IPS DF 4.7 (cell line): ENCODE results near the gene SMAGP.
A peak's percentile ranks its signal among the peaks of the same experiment; 100 is the strongest.
"Not testable (repeated sequence)": the region's sequence is repeated elsewhere in the genome, so short reads cannot be mapped to it uniquely, and the experiment has no call there.

Experiments
- DNase-seq: peaks from one replicate; pipeline ENCODE4 v3.0.0-alpha.2; 2013; ENCODE audit warnings: low spot score; ENCODE audit errors: extremely low read depth

Gene SMAGP

DNA sequence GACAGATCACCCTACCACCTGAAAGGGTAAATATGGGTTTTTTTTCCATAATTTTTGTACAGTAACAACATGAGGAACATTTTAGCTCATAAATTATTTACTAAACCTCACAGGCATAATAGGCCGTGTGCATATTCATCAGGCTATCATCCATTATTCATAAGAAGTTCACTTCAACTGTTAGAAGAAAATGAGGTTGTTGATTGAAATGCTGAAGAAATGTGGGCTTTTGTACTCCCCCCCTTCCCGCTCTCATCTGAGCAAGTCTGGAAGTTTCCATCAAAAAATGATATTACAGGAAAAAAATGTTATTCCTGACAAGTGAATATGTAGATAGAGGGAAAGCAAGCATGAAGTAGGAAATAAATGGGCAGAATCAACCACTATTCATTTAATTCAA lies 44.4 kb downstream of the SMAGP start:
- no peak for DNase-seq

DNA sequence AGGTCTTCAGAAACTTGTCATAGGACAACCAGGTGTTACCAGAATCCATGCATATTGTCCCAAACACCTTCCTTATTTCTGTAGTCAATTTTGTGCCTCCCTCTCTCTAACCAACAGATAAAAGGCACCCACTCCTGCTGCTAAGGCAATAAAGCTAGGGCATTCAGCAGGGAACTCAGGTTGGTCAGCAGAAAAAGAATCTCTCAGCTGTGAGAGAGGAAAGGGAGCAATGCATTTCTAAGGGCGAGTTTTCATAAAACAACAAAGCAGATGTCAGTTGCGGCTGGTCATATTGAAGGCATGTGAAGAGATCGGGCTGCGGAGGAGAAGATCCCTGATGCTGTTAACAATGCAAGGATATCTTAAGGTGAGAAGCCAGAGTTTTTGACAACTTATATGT lies 45.0 kb downstream of the SMAGP start:
- no peak for DNase-seq

DNA sequence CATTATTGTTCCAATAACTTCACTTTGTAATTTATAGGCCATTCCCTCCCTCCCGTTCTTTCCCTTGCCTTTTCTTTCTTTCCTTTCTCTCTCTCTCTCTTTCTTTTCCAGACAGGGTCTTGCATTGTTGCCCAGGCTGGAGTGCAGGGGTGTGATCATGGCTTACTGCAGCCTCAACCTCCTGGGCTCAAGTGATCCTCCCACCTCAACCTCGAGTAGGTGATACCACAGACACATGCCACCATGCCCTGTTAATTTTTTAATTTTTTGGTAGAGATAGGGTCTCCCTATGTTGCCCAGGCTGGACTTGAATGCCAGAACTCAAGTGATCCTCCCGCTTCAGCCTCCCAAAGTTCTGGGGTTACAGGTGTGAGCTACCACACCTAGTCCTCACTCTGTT lies 45.6 kb downstream of the SMAGP start:
- no peak for DNase-seq

DNA sequence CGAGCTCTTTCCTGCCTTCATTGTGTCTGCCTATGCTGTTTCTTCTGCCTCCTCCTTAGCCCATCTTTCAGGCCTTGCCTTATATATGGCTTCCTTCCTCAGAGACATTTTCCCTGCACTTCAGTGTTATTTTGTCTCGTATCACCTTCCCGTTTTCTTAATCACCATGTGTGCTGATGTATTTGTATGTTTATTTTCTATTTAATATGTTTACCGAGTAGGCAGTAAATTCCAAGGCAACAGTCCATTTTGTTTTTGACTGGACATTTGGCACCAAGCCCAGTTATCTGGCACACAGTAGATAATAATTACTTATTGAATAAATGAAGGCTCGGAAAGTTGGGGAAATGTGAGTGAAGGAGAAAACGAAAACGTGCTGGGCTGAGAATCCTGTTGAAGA lies 47.8 kb downstream of the SMAGP start:
- DNase-seq, result no peak

DNA sequence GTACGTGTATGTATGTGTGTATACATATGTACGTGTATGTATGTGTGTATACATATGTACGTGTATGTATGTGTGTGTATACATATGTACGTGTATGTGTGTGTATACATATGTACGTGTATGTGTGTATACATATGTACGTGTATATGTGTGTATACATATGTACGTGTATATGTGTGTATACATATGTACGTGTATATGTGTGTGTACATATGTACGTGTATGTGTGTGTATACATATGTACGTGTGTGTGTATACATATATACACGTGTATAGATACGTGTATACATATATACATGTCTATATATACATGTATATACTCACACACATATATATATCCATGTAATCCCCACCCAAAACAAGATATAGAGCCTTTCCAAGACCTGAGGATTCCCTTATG lies 50.4 kb downstream of the SMAGP start:
- not testable (repeated sequence) for DNase-seq

DNA sequence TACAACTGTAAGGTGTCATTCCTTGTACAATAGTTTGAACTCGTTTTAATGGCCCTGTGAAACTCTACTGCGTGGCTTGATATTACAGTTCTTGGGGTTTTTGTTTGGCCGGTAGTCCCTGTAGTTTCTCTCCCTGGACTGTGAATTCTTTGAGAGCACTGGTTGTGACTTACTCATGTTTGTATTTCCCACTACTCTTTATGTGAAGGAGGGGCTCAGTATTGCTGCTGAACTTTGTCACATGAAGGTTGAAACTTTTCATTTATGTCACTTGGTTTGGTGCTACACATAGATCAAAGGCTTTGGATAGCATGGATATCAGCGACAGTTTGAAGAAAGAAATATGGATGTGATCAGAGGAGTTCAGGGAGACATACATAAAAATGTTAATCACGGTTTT lies 50.9 kb downstream of the SMAGP start:
- DNase-seq, result no peak

DNA sequence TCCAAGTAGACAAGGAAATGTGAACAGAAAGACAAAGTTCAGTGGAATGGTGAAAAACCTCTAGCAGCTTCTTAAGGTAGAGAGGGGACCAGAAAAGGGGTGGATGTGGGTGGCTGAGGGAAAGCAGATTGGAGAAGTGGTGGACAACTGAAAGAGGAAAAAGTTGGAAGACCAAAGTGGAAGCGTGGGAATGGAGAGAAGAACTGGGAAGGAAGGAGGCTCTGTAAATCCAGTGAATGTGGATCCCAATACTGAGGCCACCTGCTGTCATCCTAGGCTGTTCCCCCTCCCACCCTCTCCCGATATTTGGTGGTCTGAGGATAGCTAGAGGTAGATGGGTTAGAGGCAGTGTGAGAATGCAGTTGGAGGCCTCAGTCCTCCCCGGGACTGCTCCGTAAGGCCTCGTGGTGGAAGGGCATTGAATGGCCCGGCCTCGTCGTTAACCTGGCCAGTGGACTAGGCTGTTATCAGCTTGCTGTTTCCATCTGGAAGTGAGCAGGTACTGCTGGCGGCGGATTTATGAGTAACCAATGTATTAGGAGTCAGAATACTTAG lies 51.5 kb downstream of the SMAGP start:
- no peak for DNase-seq

DNA sequence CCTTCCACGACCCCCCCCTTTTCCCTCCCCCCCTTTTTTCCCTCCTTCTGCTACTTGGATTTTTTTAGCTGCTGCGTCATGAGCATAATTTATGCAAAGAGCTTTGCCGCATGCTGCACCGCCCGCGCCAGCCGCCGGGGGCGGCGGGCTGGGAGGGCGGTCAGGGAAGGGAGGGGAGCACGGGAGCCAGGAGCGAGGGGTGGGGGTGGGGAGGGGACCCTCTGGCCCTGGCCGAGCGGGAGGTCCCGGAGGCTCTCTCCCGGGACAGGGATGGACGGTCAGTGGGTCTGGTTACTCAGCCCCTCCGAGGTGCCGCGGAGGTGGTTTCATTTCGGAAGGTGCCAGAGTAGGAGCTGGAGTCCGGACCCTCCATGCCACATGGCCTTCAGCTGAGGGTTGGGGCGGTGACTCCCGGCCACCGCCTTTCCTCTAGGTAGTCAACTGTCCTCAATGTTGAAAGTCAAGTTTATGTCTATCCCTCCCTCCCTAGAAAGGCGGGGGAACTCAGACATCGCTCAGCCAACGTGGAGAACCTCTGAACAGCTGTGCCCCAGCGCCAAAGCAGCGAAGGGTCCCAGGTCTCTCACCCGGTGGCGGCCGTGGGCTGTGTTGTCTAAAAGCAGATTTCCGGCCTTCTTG lies 52.1 kb downstream of the SMAGP start, which contains the start of gene POU6F1:
TSS of gene POU6F1 (minus strand) at position 95 of the 639 bp plus-strand sequence. CDS start 11,226 bp downstream, outside the sequence.
- peak; percentile 28 for DNase-seq

DNA sequence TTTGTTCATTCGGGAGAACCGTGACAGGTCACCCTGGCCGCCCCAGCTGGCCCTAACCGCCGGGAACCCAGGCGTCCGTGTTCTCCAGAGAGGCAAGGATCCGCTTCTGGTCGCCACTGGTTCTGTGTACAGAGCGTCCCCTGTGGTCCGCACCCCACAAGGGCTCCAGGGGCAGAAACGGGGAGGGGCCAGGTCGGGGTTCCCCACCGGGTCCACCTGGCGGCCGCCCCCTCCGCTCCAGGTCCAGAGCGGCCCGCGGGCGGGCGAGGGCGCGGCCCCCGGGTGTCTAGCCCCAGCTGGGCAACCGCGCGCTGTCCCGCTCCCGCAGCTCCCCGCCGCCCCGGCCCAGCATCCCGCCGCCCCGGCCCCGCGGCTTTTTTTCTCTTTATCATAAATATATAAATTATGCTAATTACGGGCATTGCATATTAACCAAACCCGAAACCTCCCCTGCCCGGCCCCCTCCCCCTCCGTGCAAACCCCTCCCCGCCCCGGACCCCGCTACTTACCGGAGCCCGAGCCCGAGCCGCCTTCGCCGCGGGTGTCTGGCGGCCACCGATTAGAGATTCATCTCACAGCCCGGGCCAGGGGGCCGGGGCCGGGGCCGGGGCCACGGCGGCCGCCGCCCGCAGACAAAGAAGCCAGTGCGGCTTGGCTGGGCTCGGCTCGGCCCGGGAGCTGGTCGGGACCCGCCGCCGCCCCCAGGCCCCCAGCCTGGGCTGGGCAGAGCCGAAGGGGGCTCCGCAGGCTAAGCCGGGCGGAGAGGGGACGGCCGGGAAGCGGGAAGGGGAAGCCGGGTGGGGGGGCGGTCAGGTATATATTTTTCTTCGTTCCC lies 52.9 kb downstream of the SMAGP start:
- no peak for DNase-seq

DNA sequence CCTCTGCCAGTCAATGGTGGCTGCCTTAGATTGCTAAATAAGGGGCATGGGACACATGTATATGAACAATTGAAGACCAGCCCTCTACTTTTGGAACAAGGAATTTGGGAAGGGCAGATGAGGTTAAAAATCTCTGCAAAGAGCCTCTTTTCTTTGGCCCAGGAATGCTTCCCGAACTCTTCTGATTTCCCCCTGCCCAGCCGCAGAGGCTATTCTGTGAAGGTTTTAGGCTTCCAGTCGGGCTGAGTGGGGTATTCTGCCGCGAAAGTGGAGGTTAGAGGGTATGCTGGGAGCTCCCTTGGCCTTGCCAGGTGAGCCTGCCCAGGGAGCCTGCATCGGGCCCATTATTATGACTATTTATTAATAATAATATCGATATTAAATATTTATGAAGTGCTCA lies 53.6 kb downstream of the SMAGP start:
- no peak for DNase-seq

DNA sequence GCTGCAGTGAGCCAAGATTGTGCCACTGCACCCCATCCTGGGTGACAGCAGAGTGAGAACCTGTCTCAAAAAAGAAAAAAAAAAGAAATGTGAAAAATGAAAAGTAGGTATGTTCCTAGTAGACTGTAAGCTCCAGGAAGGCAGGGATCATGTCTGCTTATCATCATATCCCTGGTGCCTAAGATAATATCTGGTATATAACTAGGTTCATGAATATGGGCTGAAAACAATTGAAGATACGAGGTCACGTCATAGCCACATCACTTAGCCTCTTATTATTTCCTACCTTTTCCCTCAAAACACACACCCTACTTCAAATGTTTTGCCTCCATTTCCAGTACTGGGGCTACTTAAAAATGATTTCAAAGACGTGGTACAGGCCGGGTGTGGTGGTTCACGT lies 55.3 kb downstream of the SMAGP start:
- DNase-seq, result no peak

DNA sequence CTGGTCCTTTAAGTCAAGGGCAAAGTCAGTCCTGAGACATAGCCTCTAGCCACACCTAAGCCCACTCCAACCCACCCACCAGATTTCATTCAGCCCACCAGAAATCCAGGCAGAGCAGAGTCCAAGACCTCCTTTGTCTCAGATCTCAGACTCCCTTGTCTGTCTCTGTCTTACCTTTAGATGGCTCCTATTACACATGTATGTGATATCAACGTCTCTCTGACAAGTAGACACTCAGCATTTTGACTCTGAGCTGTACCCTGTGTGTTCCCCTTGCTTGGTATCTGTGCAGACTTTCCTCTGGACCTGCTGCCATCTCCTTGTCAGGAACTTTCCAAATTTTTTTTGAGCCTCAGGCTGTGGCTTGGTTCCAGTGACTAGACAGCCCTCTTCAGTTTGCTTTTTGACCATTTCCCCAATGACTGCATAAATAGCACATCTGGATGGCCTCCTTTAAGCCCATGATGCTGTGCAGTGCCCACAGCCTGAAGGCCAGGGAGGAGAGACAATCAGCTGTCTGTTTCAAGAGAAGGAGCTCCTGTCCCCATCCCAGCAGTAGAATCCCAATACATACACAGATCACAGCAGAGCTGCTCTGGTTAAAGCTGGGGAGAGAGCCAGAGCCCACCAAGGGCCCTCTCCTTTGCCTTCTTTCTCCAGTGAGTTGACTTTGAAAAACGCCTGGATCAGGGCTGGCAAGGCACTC lies 59.4 kb downstream of the SMAGP start:
- DNase-seq, result no peak

DNA sequence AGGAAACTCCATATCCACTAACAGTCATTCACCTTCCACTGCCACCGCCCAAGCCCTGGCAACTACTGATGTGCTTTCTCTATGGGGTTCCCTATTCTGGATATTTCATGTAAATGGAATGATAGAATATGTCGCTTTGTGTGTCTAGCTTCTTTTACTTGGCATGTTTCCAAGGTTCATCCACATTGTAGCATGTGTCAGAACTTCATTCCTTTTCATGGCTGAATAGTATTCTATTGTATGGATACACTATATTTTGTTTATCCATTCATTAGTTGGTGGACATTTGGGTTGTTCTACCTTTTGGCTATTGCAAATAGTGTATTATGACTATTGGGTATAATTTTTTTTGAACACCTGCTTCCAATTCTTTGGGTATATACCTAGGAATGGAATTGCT lies 61.0 kb downstream of the SMAGP start:
- DNase-seq, result no peak

DNA sequence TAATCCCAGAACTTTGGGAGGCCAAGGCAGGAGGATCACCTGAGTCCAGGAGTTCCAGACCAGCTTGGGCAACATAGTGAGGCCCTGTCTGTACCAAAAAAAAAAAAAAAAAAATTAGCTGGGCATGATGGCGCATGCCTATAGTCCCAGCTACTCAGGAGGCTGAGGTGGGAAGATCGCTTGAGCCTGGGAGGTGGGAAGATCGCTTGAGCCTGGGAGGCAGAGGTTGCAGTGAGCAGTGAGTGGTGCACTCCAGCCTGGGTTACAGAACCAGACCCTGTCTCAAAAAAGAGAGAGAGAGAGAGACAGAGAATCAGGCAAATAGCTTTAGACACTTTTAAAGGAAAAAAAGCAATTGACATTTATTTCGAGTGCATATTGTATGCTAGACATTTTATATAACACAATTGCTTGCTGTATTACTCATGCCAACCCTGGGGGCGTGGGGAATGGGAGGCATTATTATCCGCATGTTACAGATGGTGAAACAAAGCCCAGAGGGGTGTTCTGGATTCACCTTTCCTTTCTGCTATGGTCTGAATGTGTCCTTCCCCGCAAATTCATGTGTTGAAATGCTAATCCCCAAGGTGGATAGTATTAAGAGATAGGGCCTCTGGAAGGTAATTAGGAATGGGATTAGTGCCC lies 62.1 kb downstream of the SMAGP start:
- DNase-seq, result no peak

DNA sequence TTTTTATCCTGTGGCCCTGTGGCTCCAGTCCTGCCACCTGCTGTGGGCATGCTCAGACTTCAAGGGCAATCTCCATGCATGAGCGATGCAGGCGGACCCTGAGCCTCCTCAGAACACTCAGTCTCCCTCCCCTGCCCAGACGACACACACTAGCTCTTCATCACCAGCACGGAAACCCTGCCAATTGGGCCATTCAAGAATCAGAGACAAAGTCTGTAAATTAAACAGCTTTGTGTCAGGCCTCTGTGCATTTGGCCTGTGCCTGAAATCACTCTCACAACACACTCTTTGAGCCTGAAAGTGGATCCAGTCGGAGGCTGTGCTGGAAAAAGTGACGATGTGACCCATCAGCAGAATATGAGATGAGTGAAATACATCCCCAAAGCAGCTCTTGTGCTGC lies 64.9 kb downstream of the SMAGP start:
- DNase-seq, result no peak

DNA sequence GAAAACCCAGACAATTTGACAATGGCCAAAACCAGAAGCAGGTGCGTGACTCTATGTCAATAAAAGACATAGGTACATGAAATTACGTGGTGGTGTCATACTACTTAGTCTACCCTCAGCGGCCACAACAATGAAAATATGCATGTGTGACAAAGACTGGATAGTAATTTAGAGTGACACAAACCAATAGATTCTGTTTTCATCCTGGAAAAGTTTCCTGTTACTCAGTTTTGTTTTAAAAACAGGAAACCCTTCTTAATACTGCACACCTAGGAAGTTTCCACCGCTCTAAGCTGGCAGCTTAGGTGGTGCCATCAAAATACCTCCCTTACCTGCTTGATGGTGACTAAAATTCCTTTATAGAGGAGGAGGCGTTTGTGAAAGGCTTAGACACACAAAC lies 67.5 kb downstream of the SMAGP start:
- no peak for DNase-seq

DNA sequence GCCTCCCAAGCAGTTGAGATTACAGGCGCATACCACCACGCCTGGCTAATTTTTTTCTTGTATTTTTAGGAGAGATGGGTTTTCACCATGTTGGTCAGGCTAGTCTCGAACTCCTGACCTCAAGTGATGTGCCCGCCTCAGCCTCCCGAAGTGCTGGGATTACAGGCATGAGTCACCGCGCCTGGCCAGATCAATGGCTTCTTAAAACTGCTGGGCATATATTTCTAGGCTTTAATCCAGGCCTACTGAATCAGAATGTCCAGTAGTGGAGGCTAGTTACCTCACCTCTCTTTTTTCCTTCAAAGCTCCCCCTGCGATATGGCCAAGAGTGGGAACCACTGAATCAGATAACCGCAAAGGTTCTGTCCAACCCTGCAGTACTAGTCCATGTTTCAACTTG lies 69.4 kb downstream of the SMAGP start:
- no peak for DNase-seq

DNA sequence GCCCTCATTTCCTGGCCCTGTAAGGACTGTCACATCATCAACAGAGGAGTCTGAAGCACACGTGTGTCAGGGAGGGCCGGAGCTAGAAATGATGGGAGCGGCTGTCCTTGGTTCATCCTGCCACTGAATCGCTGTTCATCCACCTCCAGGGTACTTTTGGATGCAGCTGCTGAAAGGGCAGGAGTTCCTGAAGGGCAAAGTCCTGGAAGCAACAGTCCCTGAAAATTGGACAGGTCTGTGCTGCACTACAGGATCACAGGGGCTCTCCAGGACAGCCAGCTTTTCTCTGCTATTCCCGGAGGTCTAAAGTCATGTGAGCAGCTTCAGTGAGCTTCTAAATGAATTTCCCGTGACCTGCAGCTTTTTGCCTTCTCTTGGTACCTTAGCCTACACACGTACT lies 70.1 kb downstream of the SMAGP start:
- no peak for DNase-seq

DNA sequence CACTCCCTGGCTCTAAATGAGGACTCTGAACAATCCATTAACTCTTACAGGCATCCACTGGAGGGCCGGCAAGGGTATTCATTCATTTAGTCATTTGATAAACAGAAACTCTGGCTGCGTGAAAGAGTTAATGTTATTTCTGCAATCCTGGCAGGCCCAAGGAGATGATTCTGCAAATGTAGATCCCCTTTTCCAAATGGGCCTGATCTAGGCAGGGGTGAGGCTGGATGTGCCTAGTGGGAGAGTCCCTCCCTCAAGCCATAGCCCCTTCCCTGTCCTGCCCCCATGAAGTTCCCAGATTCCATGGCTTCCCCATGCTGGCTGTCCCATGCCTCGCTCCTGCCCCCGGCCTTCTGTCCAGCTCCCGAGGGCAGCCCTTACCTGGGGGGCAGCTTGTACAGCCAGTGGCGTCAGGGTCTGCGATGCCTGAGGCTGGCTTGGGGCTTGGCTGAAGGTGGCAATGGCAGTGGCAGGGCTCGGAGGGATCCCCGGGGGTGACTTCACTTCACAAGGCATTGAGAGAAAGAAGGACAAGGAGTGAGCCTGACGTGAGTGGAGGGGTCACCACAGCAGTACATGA lies 70.8 kb downstream of the SMAGP start:
- DNase-seq, result no peak

DNA sequence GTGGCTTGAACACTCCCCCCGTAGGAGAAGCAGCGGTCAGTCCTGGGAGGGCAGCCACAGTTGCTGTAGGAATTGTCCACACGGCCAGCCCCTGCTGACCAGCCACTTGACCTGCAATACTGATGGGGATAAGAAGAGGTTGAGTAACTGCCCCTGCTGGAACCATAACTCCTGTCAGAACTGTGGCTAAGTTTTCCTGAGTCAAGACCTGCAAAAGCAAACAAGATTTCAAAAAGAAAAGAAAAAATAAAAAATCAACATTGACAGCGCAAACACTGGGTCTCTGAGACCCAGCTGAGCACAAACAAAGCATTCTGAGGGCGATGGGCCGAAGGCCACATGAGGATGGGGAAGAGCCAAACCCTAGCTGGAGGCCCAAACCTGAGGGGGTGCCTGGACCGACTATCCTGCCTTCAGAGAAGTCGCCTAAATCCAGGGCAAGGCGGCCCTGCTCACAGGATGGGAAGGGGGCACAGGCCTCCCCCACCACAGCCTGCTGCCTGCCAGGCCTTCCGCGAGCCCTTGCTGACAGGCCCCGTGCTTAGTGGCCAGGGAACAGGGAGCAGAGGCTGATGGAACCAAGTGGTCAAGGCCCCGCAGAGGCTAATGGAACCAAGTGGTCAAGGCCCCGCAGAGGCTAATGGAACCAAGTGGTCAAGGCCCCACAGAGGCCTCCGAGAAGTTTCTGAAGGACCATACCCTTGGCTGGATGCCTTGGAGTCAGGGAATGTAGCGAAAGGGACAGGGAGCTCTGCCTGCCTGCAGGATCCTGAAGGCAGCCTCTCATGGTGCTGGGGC lies 71.4 kb downstream of the SMAGP start:
- DNase-seq, result no peak
